AG09319 (cell line): ENCODE data around the gene DESI2.

ENCODE experiments used
- DNase-seq: peaks from one replicate; pipeline ENCODE4 v3.0.0-alpha.2; 2010; ENCODE audit warnings: low read depth; ENCODE audit errors: extremely low read depth
- CTCF ChIP-seq: IDR thresholded peaks from 2 replicates; pipeline ENCODE4 v1.5.1; 2011; ENCODE audit warnings: low read depth, mild to moderate bottlenecking, inconsistent platforms, low read length, moderate library complexity

Gene DESI2

GRCh38 chr1:244652623-244653438, at the start of gene DESI2:
DESI2 (plus strand) TSS chr1:244653126; CDS start chr1:244653314, 188 bp downstream.
- TF ChIP-seq CTCF, result peak; percentile 48
- peak; percentile 99 for DNase-seq

DNA sequence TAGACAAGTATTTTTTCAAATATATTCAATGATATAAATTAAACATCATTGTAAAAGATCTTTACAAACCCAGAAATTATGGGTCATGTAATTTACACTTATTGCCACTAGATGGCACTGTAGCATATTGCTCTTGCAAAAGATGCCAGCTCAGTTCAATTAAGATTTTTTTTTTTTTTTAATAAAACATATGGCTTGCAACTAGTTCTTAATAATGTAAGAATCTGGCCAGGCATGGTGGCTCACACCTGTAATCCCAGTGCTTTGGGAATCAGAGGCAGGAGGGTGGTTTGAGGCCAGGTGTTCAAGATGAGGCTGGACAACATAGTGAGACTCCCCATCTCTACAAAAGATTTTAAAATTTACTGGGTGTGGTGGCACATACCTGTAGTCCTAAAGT, 49.4 kb upstream of the DESI2 start:
- no peak for DNase-seq
- peak; percentile 54 for TF ChIP-seq CTCF

- DNase-seq, result no peak
- TF ChIP-seq CTCF, result no peak
These were observed 47.0 kb upstream of the DESI2 start for GRCh38 chr1:244605835-244606370.

- no peak for DNase-seq
- no peak for TF ChIP-seq CTCF
These were observed 38.7 kb upstream of the DESI2 start for GRCh38 chr1:244614113-244614836.

- DNase-seq, result no peak
- no peak for TF ChIP-seq CTCF
These were observed 38.0 kb upstream of the DESI2 start for GRCh38 chr1:244614879-244615278.

DNA sequence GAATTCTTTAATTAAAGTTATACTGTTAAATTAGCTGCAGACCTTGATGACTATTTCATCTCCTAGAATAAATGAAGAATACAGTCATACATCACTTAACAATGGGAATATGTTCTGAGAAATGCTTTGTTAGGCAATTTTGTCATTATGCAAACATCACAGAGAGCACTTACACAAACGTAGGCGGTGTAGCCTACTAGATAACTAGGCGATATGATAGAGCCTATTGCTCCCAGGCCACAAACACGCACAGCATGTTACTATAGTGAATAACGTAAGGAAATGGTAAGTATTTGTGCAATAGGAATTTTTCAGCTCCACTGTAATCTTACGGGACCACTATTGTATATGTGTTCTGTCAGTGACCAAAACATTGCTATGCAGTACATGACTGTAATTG, 37.6 kb upstream of the DESI2 start:
- no peak for DNase-seq
- no peak for TF ChIP-seq CTCF

GRCh38 chr1:244626709-244627108, 26.2 kb upstream of the DESI2 start:
- no peak for DNase-seq
- TF ChIP-seq CTCF, result no peak
